ENCODE data around the gene TMEM163. TPM values are rescaled to one million over a fixed set of nuclear protein-coding genes. Genes with fewer than 3 reads are reported as not detected.
"Not testable (repeated sequence)": the region's sequence is repeated elsewhere in the genome, so short reads cannot be mapped to it uniquely, and the experiment has no call there.

The TMEM163 gene
- total RNA-seq, 2 donors from 2014 or later: 0.57 to 1.3 TPM

DNA sequence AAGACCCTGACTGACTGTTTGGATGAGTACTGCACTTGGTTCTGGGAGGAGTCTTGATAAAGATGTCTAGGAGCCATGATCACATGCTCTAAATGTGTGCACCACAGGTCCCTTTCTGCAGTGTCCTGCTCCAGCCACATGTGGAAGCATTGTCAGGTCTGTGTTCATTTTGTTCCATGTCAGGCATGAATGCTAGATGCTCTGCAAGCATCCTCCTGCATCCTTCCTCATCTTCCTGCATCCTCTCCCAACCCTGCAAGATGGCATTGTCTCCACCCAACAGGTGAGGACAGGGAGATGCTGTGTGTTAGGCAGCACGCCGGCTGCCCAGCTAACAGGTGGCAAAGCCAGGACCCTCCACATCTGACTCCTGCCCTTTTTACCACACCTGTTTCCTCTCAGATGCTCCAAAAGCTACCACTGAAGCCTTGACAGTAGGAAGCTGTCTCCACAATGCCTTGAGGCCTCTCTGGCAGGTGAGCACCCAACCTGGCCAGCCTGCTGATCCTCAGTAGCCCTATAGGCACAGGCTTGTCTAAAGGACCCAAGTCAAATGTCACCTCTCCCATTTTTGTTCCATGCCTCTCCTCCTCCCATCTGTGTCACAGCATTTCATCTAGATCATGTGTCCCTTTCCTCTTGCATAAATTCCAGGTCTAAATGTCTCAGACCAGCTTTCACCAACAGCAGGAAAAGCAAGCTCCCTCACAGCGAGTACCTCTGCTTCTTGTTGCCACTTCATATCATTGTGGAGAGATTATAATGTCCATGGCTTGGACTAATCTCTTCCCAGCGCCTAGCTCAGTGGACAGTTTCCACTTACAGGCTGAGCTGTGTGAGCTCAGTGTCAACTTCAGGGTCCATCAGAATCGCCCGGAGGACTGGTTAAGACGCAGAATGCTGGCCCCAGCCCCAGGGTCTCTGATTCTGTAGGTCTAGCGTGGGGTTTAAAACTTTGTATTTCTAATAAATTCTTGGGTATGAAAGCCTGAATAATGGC is 55.0 kb downstream of the TMEM163 start:
- peaks cover 4% of the 10 kb centered on the region for H3K9me3 ChIP-seq (ENCODE audit: control insufficient read depth, low read length, poor library complexity, severe bottlenecking)
- Mint-ChIP-seq H3K27me3 (no peaks in the 10 kb centered on the region), H3K36me3 (ENCODE audit: low read depth) (peaks cover 3% of the 10 kb centered on the region), H3K27ac (no peak overlapping the region), H3K4me3 (peak overlapping the region; percentile 32), H3K4me1 (peaks cover 55% of the 10 kb centered on the region)
- DNase-seq (no peak), ATAC-seq (no peak)

DNA sequence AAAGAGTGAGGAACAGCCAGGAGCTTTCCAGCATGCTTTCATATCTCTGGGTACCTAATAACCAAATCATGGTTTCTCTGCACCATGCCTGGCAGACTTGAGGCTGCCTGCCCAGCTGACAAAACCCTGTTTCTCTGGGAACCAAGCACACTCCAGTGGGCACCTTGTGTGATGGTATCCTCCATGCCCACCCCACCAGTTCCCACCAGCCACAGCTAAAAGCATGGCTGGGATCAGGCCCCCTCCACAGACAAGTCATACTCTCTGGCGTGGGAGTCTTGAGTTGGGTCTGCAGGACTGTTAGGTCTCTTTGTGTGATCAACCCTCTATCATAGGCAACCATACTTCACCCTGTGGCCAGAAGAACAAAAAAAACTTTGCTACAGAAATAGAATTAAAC is 56.0 kb downstream of the TMEM163 start:
- DNase-seq (no peak), ATAC-seq (no peak)
- H3K9me3 ChIP-seq (ENCODE audit: control insufficient read depth, low read length, poor library complexity, severe bottlenecking): peaks cover 4% of the 10 kb centered on the region
- Mint-ChIP-seq H3K27ac (no peak overlapping the region), H3K4me3 (no peak overlapping the region), H3K36me3 (ENCODE audit: low read depth) (peaks cover 3% of the 10 kb centered on the region), H3K4me1 (peaks cover 45% of the 10 kb centered on the region), H3K27me3 (no peaks in the 10 kb centered on the region)

DNA sequence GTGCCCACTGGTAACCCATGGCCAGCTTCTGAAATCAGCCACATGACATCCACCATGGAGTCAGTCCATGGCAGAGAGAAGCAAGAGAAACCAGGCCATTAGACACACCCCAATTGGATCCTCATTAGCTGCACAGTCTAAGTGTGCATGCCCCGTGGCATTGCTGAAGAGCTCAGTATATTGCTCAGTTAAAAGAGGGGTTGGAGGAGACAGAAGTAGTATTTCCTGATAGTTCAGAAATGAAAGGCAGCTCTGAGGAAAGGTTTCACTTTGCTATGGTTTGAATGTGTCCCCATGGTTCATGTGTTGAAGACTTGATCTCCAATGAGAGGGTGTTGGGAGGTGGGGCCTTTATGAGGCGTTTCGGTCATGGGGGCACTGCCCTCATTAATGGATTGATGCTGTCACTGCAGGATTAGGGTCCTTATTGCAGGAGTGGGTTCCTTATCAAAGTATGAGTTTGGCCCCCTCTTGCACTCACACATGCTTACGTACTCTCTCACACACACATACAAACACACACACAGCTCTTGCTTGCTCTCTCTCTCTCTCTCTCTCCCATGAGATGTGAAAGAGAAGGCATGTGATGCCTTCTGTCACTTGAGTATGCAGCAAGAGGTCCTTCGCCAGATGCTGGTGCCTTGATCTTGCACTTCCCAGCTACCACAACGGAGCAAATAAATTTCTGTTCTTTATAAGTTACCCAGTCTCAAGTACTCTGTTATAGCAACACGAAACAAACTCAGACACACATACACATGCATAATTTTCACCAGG is 58.0 kb downstream of the TMEM163 start:
- DNase-seq: no peak
- Mint-ChIP-seq H3K27ac (peak overlapping the region; percentile 77), H3K4me1 (peaks cover 33% of the 10 kb centered on the region), H3K4me3 (peak overlapping the region; percentile 81), H3K27me3 (no peaks in the 10 kb centered on the region), H3K36me3 (ENCODE audit: low read depth) (peaks cover 5% of the 10 kb centered on the region)
- peaks cover 4% of the 10 kb centered on the region for H3K9me3 ChIP-seq (ENCODE audit: control insufficient read depth, low read length, poor library complexity, severe bottlenecking)
- ATAC-seq: peak; percentile 27

DNA sequence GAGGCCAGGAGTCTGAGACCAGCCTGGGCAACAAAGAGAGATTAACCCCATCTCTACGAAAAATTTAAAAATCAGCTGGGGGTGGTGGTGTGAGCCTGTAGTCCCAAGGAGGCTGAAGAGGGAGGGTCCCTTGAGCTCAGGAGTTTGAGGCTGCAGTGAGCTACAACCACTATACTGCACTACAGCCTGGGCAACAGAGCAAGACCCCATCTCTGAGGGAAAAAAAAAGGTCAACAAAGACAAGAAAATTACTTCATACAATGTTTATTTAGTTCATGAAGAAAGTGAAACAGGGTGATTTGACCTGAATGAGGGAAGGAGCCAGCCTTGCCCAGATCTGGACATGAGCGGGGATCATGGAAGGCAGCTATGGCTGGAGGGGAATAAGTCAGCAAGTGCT is 59.1 kb downstream of the TMEM163 start:
- Mint-ChIP-seq H3K27ac (peak overlapping the region; percentile 77), H3K4me3 (no peak overlapping the region), H3K4me1 (peaks cover 24% of the 10 kb centered on the region), H3K27me3 (no peaks in the 10 kb centered on the region), H3K36me3 (ENCODE audit: low read depth) (peaks cover 5% of the 10 kb centered on the region)
- DNase-seq: no peak
- ATAC-seq: no peak
- peaks cover 4% of the 10 kb centered on the region for H3K9me3 ChIP-seq (ENCODE audit: control insufficient read depth, low read length, poor library complexity, severe bottlenecking)

DNA sequence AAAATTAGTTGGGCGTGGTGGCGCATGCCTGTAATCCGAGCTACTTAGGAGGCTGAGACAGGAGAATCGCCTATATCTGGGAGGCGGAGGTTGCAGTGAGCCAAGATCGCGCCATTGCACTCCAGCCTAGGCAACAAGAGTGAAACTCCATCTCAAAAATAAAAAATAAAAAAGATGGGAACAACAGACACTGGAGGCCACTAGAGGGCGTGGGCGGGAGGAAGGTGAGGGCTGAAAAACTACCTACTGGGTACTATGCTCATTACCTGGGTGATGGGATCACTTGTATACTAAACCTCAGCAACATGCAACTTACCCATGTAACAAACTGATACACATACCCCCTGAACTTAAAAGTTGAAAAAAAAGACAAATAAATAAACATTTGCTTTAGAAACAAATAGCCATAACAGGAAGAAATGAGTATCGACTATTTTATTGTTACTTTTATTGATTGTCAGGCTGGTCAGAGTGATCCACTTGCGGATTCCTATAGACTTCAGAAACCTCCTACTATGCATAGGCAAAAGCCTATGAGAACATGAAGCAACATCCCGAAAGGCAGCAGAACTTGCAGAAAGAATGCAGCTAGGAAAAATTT is 61.0 kb downstream of the TMEM163 start:
- peaks cover 5% of the 10 kb centered on the region for H3K36me3 Mint-ChIP-seq (ENCODE audit: low read depth)
- ATAC-seq (no peak), DNase-seq (no peak)
- peaks cover 16% of the 10 kb centered on the region for H3K4me1 Mint-ChIP-seq
- H3K4me3 Mint-ChIP-seq: no peak overlapping the region
- peaks cover 4% of the 10 kb centered on the region for H3K9me3 ChIP-seq (ENCODE audit: control insufficient read depth, low read length, poor library complexity, severe bottlenecking)
- no peaks in the 10 kb centered on the region for H3K27me3 Mint-ChIP-seq
- H3K27ac Mint-ChIP-seq: no peak overlapping the region

DNA sequence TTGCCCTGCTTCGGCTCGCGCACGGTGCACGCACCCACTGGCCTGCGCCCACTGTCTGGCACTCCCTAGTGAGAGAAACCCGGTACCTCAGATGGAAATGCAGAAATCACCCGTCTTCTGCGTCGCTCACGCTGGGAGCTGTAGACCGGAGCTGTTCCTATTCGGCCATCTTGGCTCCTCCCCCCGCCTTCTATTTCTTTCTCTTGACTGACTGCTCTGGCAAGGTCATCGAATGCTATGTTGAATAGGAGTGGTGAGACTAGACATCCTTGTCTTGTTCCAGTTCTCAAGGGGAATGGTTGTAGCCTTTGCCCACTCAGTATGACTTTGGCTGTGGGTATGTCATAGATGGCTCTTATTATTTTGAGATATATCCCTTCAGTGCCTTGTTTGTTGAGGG is 62.4 kb downstream of the TMEM163 start:
- H3K4me1 Mint-ChIP-seq: peaks cover 16% of the 10 kb centered on the region
- H3K9me3 ChIP-seq (ENCODE audit: control insufficient read depth, low read length, poor library complexity, severe bottlenecking); H3K36me3 Mint-ChIP-seq (ENCODE audit: low read depth); DNase-seq; H3K27me3 Mint-ChIP-seq; H3K27ac Mint-ChIP-seq; ATAC-seq: not testable (repeated sequence)
- peak overlapping the region; percentile 10 for H3K4me3 Mint-ChIP-seq

DNA sequence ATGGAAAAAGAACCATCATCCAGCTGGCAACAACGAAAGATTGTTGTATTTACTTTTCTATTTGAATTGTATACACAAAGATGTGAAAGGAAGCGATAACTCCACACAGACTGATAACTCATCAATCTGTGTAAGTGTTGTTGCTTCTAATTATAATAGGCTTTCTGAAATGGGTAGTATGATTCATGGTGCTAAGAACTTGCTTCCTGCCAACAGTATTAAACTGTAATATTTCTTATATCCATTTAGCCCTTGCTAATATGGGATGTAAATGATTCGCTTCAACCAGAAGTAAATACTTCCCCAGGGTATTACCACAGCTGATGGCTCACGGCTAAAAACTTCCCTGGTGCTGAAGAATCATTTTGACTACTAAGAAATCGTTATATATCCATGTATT is 70.2 kb downstream of the TMEM163 start:
- Mint-ChIP-seq H3K27me3 (peaks cover 4% of the 10 kb centered on the region), H3K27ac (no peak overlapping the region), H3K4me1 (no peaks in the 10 kb centered on the region), H3K4me3 (no peak overlapping the region), H3K36me3 (ENCODE audit: low read depth) (peaks cover 2% of the 10 kb centered on the region)
- DNase-seq (no peak), ATAC-seq (no peak)
- no peaks in the 10 kb centered on the region for H3K9me3 ChIP-seq (ENCODE audit: control insufficient read depth, low read length, poor library complexity, severe bottlenecking)

DNA sequence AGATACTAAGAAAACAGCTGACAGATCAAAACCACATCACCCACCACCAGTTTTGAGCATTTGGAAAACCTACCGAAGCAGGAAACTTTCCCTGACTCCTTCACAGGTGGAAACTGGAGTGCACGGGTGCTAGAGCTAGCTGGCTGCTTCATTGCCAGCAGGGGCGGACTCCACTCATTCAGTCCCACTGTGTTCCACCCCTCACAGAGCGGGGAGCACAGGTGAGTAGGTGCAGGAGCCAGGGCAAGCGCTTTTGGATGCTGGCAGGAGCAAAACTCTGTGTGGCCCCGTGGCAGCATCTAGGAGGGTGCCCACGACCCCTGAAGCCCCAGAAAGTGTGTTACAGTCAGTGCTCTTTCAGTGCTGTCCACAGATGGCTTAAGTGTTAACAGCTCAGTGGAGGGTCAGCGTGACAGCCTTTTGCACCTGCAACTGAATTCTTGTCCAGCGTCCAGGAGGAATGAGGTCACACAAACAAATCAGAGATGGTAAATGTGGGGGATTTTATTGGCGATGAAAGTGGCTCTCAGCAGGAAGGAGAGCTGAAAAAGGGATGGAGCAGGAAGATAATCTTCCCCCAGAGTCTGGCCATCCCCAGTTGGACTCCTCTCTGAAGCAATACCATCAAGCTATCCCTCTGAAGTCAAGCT is 71.1 kb downstream of the TMEM163 start:
- ATAC-seq: no peak

DNA sequence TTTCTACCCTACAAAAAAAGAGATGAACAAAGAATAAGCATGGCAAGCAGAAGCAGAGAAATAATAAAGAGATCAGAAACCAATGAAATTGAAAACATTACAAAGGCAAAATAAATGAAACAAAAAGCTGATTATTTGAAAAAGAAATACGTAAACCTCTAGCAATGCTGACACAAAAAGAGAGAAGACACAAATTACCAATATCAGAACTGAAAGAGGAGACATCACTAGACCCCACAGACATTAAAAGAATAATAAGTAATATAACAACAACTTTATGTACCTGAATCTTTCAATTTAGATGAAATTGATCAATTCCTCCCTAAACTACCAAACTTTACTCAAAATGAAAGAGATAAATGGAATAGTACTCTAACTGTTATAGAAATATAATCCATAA is 75.9 kb downstream of the TMEM163 start:
- no peaks in the 10 kb centered on the region for H3K9me3 ChIP-seq (ENCODE audit: control insufficient read depth, low read length, poor library complexity, severe bottlenecking)
- H3K36me3 Mint-ChIP-seq (ENCODE audit: low read depth): no peaks in the 10 kb centered on the region
- H3K27me3 Mint-ChIP-seq: no peaks in the 10 kb centered on the region
- no peak overlapping the region for H3K27ac Mint-ChIP-seq
- no peak overlapping the region for H3K4me3 Mint-ChIP-seq
- no peaks in the 10 kb centered on the region for H3K4me1 Mint-ChIP-seq
- DNase-seq: no peak
- no peak for ATAC-seq

More for the DNA sequence above, 71.1 kb downstream of the TMEM163 start:
- Mint-ChIP-seq H3K4me3 (no peak overlapping the region), H3K4me1 (no peaks in the 10 kb centered on the region), H3K36me3 (ENCODE audit: low read depth) (peaks cover 2% of the 10 kb centered on the region), H3K27me3 (peaks cover 4% of the 10 kb centered on the region), H3K27ac (no peak overlapping the region)
- no peak for DNase-seq
- H3K9me3 ChIP-seq (ENCODE audit: control insufficient read depth, low read length, poor library complexity, severe bottlenecking): no peaks in the 10 kb centered on the region

DNA sequence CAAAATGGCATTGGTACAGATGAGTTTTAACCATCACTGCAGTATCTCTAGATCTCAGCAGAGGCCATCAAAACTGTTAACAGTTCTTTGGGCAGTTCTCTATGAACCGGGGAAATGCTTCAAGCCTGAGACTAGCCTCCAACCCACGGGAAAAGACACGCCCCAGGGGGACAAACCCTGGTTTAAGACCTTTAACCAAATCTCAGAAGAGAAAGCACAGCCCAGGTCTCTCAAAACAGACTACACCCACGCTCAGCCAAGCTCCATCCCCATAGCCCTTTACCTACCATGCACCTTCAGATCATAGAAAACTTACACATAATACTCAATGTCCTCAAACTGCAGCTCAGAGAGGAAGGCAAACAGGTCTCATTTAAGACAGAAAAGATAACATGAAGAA is 78.3 kb downstream of the TMEM163 start:
- H3K4me1 Mint-ChIP-seq: no peaks in the 10 kb centered on the region
- no peak overlapping the region for H3K27ac Mint-ChIP-seq
- peaks cover 1% of the 10 kb centered on the region for H3K27me3 Mint-ChIP-seq
- ATAC-seq: no peak
- no peak overlapping the region for H3K4me3 Mint-ChIP-seq
- peaks cover 3% of the 10 kb centered on the region for H3K9me3 ChIP-seq (ENCODE audit: control insufficient read depth, low read length, poor library complexity, severe bottlenecking)
- H3K36me3 Mint-ChIP-seq (ENCODE audit: low read depth): no peaks in the 10 kb centered on the region
- no peak for DNase-seq

DNA sequence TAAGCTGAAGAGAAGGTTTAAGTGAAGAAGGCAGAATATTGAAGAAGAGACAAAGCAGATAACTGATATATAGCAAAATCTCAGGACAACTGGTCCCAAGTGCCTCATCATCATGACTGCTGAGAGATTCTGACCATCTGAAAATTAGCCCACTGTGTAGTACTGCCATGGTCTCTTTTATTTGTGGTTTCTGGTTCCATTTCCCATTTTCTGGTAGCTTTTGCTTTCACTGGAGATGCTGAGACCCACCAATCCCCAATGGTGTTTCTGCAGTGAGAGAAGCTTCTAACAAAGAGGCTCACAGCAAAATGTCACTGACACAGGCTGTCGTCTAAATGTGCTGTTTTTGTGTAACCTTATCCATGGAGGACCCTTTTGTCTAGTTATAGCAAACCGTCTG is 79.5 kb downstream of the TMEM163 start:
- ATAC-seq: no peak
- DNase-seq: no peak
- H3K4me3 Mint-ChIP-seq: no peak overlapping the region
- H3K9me3 ChIP-seq (ENCODE audit: control insufficient read depth, low read length, poor library complexity, severe bottlenecking): peaks cover 3% of the 10 kb centered on the region
- H3K4me1 Mint-ChIP-seq: no peaks in the 10 kb centered on the region
- H3K27ac Mint-ChIP-seq: no peak overlapping the region
- H3K36me3 Mint-ChIP-seq (ENCODE audit: low read depth): peaks cover 3% of the 10 kb centered on the region
- peaks cover 6% of the 10 kb centered on the region for H3K27me3 Mint-ChIP-seq

DNA sequence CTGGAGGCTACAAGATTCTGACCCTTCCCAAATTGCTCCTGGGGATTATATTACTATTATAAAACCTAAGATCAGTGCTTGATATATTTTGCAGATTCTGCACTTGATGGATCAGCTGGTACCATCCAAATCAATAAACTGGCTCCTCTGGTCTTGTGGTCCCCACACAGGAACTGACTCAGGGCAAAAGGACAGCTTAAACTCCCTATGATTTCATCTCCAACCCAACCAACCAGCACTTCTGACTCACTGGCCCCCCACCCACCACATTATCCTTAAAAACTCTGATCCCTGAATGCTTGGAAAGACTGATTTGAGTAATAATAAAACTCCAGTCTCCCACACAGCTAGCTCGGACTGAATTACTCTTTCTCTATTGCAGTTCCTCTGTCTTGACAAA is 82.1 kb downstream of the TMEM163 start:
- DNase-seq: no peak
- no peak overlapping the region for H3K4me3 Mint-ChIP-seq
- H3K36me3 Mint-ChIP-seq (ENCODE audit: low read depth): peaks cover 3% of the 10 kb centered on the region
- no peak overlapping the region for H3K27ac Mint-ChIP-seq
- ATAC-seq: no peak
- H3K27me3 Mint-ChIP-seq: peaks cover 6% of the 10 kb centered on the region
- H3K4me1 Mint-ChIP-seq: peaks cover 3% of the 10 kb centered on the region
- H3K9me3 ChIP-seq (ENCODE audit: control insufficient read depth, low read length, poor library complexity, severe bottlenecking): peaks cover 3% of the 10 kb centered on the region
